GM23338 (cell line): ENCODE results near the gene XPOT. TPM values are rescaled to one million over a fixed set of nuclear protein-coding genes. Genes with fewer than 3 reads are reported as not detected.

Experiments used
- ATAC-seq: fragments of 200-7000 bp; cut with Tn5 transposase; 3 replicates; pipeline ENCODE4 v1.9.1; 2020
- DNase-seq: peaks from one replicate; pipeline ENCODE4 v3.0.0-alpha.2; 2015; ENCODE audit warnings: low spot score
- H2AFZ ChIP-seq: fragments of 200-600 bp; sonication (generic); 2 replicates; pipeline ENCODE4 v1.8.0; 2016; ENCODE audit warnings: antibody characterized with exemption, mild to moderate bottlenecking, moderate library complexity
- H3F3A ChIP-seq: fragments of 200-600 bp; sonication (generic); replicated peaks from 2 replicates; pipeline ENCODE4 v1.8.0; 2017; ENCODE audit warnings: antibody characterized with exemption, mixed run types, low read depth
- H3K27ac ChIP-seq: fragments of 200-600 bp; sonication (generic); 2 replicates; pipeline ENCODE4 v1.6.1; 2016; ENCODE audit warnings: low read depth
- H3K27me3 ChIP-seq: fragments of 200-600 bp; sonication (generic); 2 replicates; pipeline ENCODE4 v1.8.0; 2016; ENCODE audit warnings: mild to moderate bottlenecking, mixed run types, moderate library complexity; ENCODE audit not compliant: insufficient read depth
- H3K36me3 ChIP-seq: fragments of 200-600 bp; sonication (generic); 2 replicates; pipeline ENCODE4 v1.8.0; 2016; ENCODE audit warnings: mild to moderate bottlenecking; ENCODE audit not compliant: insufficient read depth
- H3K4me1 ChIP-seq: fragments of 200-600 bp; sonication (generic); 2 replicates; pipeline ENCODE4 v1.8.0; 2016; ENCODE audit warnings: mild to moderate bottlenecking, moderate library complexity; ENCODE audit not compliant: insufficient read depth
- H3K4me2 ChIP-seq: fragments of 200-600 bp; sonication (generic); 2 replicates; pipeline ENCODE4 v1.7.1; 2017; ENCODE audit warnings: mixed run types
- H3K4me3 ChIP-seq: fragments of 200-600 bp; sonication (generic); 2 replicates; pipeline ENCODE4 v1.6.1; 2016; ENCODE audit warnings: mixed run types
- H3K79me2 ChIP-seq: fragments of 200-600 bp; sonication (generic); replicated peaks from 2 replicates; pipeline ENCODE4 v1.8.0; 2017; ENCODE audit warnings: mild to moderate bottlenecking; ENCODE audit not compliant: insufficient read depth
- H3K9me2 ChIP-seq: fragments of 200-600 bp; sonication (generic); 2 replicates; pipeline ENCODE4 v1.8.0; 2017; ENCODE audit not compliant: insufficient read depth
- H4K20me1 ChIP-seq: fragments of 200-600 bp; sonication (generic); replicated peaks from 2 replicates; pipeline ENCODE4 v1.8.0; 2017; ENCODE audit warnings: mild to moderate bottlenecking; ENCODE audit not compliant: insufficient read depth
- H3K27ac Mint-ChIP-seq: 2 replicates; pipeline ENCODE4 v1.8.0; 2020; ENCODE audit warnings: inconsistent platforms, mild to moderate bottlenecking, moderate library complexity, mixed read lengths
- H3K27me3 Mint-ChIP-seq: 3 replicates; pipeline ENCODE4 v1.8.0; 2022; ENCODE audit warnings: low read depth, mild to moderate bottlenecking, moderate library complexity, mixed read lengths, inconsistent platforms; ENCODE audit not compliant: insufficient read depth, poor library complexity
- H3K36me3 Mint-ChIP-seq: 3 replicates; pipeline ENCODE4 v1.8.0; 2021; ENCODE audit warnings: low read depth, mild to moderate bottlenecking, inconsistent platforms, moderate library complexity, mixed read lengths
- H3K4me1 Mint-ChIP-seq: 3 replicates; pipeline ENCODE4 v1.8.0; 2020; ENCODE audit warnings: mild to moderate bottlenecking, inconsistent platforms, mixed read lengths
- H3K4me3 Mint-ChIP-seq: 3 replicates; pipeline ENCODE4 v1.8.0; 2021; ENCODE audit warnings: moderate library complexity, mild to moderate bottlenecking, inconsistent platforms, mixed read lengths
- H3K9me3 Mint-ChIP-seq: 3 replicates; pipeline ENCODE4 v1.8.0; 2020; ENCODE audit warnings: moderate library complexity, mild to moderate bottlenecking, inconsistent platforms, mixed read lengths
- CREB1 ChIP-seq: fragments of 250-450 bp; sonication (Bioruptor Pico); IDR thresholded peaks from 2 replicates; pipeline ENCODE4 v1.5.0; 2020; ENCODE audit warnings: low read depth, mild to moderate bottlenecking, moderate library complexity
- CTCF ChIP-seq, 2 experiments: fragments of 200-600 bp in 1 of 2; sonication (generic) in 1 of 2; conservative IDR thresholded peaks; 2 replicates each; pipeline versions ENCODE4 v1.5.1 to v1.6.1; 2016 to 2017; ENCODE audit warnings: antibody characterized with exemption in 2 of 2, low read depth in 2 of 2, mild to moderate bottlenecking in 2 of 2, moderate library complexity in 1 of 2
- ETS1 ChIP-seq: IDR thresholded peaks from 2 replicates; pipeline ENCODE4 v1.6.1; 2016; ENCODE audit warnings: antibody characterized with exemption
- EZH2 ChIP-seq: fragments of 200-600 bp; sonication (generic); IDR thresholded peaks from one replicate; pipeline ENCODE4 v1.8.0; 2017; ENCODE audit warnings: antibody characterized with exemption, mild to moderate bottlenecking, low read depth; ENCODE audit not compliant: unreplicated experiment
- EZH2phosphoT487 ChIP-seq: fragments of 200-600 bp; sonication (generic); IDR thresholded peaks from one replicate; pipeline ENCODE4 v1.8.1; 2018; ENCODE audit warnings: antibody characterized with exemption; ENCODE audit not compliant: unreplicated experiment
- NANOG ChIP-seq: IDR thresholded peaks from 2 replicates; pipeline ENCODE4 v1.6.1; 2016; ENCODE audit warnings: antibody characterized with exemption, borderline replicate concordance
- POLR2AphosphoS5 ChIP-seq: IDR thresholded peaks from 2 replicates; pipeline ENCODE4 v1.6.1; 2016; ENCODE audit warnings: antibody characterized with exemption, low read depth
- REST ChIP-seq: IDR thresholded peaks from one replicate; pipeline ENCODE4 v1.6.1; 2018; ENCODE audit warnings: antibody characterized with exemption; ENCODE audit not compliant: unreplicated experiment
- STAT1 ChIP-seq: IDR thresholded peaks from one replicate; pipeline ENCODE4 v1.6.1; 2016; ENCODE audit warnings: antibody characterized with exemption; ENCODE audit not compliant: unreplicated experiment
- ZNF114 ChIP-seq: fragments of 250-450 bp; sonication (Bioruptor Pico); IDR thresholded peaks from 2 replicates; pipeline ENCODE4 v1.5.0; 2020; ENCODE audit warnings: mild to moderate bottlenecking, moderate library complexity
- ZNF331 ChIP-seq: fragments of 250-450 bp; sonication (Bioruptor Pico); IDR thresholded peaks from 2 replicates; pipeline ENCODE4 v1.5.0; 2020; ENCODE audit warnings: low read depth, mild to moderate bottlenecking, moderate library complexity
- ZNF462 ChIP-seq: fragments of 250-450 bp; sonication (Bioruptor Pico); IDR thresholded peaks from 2 replicates; pipeline ENCODE4 v1.5.0; 2020; ENCODE audit warnings: mild to moderate bottlenecking, moderate library complexity
- polyA plus RNA-seq: library from polyadenylated mRNA; unstranded; fragments of >200 nt; fragmentation: Nextera tagmentation; extraction: Ambion mirVana; gene quantifications from 2 replicates; pipeline ENCODE4 v1.2.1, GENCODE V29; 2016
- total RNA-seq: library from RNA; depleted of rRNA; stranded (reverse); fragments of >200 nt; shearing (Covaris generic); gene quantifications from 2 replicates; pipeline ENCODE4 v1.2.3, GENCODE V29; 2014

Gene XPOT
- total and polyA plus RNA-seq, 2 experiments from 2014 or later, result 58.7 to 145 TPM

DNA sequence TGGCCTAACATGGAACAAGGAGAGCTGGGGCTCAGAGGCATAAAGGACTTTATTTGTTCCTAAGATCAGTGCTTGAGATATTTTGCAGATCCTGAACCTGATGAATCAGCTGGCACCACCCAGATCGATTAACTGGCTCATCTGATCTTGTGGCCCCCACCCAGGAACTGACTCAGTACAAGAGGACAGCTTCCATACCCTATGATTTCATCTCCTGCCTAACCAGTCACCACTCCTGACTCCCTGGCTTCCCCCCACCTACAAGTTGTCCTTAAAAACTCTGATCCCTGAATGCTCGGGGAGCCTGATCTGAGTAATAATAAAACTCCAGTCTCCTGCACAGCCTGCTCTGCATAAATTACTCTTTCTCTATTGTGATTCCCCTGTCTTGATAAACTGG, 18.7 kb upstream of the XPOT start (continued):
- TF ChIP-seq ZNF331 (CRISPR knock-in tag) (no peak), EZH2 (no peak)

- Histone ChIP-seq H3K79me2 (no peaks in the 10 kb centered on the region), H3K4me3 (no peak overlapping the region), H3K36me3 (no peaks in the 10 kb centered on the region), H3K4me1 (peaks cover 3% of the 10 kb centered on the region; the same call in 1 of the 2 replicates), H3K27me3 (peaks cover 14% of the 10 kb centered on the region; the same call in 1 of the 2 replicates), H2AFZ (no peak overlapping the region), H3K4me2 (no peak overlapping the region), H3K27ac (no peak overlapping the region), H3K9me2 (peaks cover 3% of the 10 kb centered on the region; the same call in 1 of the 2 replicates), H3F3A (peaks cover 7% of the 10 kb centered on the region), H4K20me1 (no peaks in the 10 kb centered on the region)
- H3K27me3 Mint-ChIP-seq, result peaks cover 23% of the 10 kb centered on the region
- DNase-seq (no peak), ATAC-seq (no peak)
- H3K36me3 Mint-ChIP-seq, result no peaks in the 10 kb centered on the region
- no peak overlapping the region for H3K27ac Mint-ChIP-seq
- peaks cover 5% of the 10 kb centered on the region; the same call in 2 of the 3 replicates for H3K4me1 Mint-ChIP-seq
- H3K9me3 Mint-ChIP-seq, result no peaks in the 10 kb centered on the region
- TF ChIP-seq ZNF331 (CRISPR knock-in tag) (no peak), ZNF462 (CRISPR knock-in tag) (no peak), STAT1 (no peak), REST (no peak), POLR2AphosphoS5 (no peak), CREB1 (CRISPR knock-in tag) (no peak), ETS1 (no peak), ZNF114 (CRISPR knock-in tag) (no peak), EZH2phosphoT487 (no peak), EZH2 (no peak), CTCF (conservative IDR thresholded peaks at IDR 0.05; ENCODE audit: low read depth in 2 of 2) (no peak), NANOG (no peak)
- H3K4me3 Mint-ChIP-seq, result no peak overlapping the region
Observed at GRCh38 chr12:64387197-64387816, 16.9 kb upstream of the XPOT start.
